ENCODE measurements around the gene SH3GL3. TPM values are rescaled to one million over a fixed set of nuclear protein-coding genes. Genes with fewer than 3 reads are reported as not detected.

The SH3GL3 gene
- total RNA-seq, 2 donors from 2014 or later: 3.5 to 3.8 TPM

DNA sequence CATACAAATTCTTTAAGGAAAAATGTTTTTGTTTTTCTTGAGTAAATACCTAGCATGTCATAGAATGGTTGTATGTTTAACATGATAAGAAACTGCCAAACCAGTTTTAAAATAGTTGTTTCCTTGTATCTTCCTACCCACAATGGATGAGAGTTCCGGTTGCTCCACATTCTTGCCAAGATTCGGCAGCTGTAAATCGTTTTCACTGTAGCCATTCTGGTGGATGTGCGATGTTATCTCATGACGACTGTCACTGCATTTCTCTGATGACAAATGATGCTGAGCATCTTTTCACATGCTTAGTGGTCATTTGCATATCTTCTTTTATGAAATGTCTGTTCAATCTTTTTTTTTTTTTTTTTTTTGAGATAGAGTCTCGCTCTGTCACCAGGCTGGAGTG, 36.6 kb upstream of the SH3GL3 start:
- H3K27me3 Mint-ChIP-seq (ENCODE audit: insufficient read depth): peaks cover 2% of the 10 kb centered on the region
- whole genome bisulfite sequencing, 2 experiments (ENCODE audit: insufficient coverage in 1 of 2, insufficient read length in 1 of 2): 90 to 95% methylated on average over 5 to 6 of the region's 6 CpGs
- TF ChIP-seq, protein P1, sequence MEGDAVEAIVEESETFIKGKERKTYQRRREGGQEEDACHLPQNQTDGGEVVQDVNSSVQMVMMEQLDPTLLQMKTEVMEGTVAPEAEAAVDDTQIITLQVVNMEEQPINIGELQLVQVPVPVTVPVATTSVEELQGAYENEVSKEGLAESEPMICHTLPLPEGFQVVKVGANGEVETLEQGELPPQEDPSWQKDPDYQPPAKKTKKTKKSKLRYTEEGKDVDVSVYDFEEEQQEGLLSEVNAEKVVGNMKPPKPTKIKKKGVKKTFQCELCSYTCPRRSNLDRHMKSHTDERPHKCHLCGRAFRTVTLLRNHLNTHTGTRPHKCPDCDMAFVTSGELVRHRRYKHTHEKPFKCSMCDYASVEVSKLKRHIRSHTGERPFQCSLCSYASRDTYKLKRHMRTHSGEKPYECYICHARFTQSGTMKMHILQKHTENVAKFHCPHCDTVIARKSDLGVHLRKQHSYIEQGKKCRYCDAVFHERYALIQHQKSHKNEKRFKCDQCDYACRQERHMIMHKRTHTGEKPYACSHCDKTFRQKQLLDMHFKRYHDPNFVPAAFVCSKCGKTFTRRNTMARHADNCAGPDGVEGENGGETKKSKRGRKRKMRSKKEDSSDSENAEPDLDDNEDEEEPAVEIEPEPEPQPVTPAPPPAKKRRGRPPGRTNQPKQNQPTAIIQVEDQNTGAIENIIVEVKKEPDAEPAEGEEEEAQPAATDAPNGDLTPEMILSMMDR (conservative IDR thresholded peaks at IDR 0.05): no peak

DNA sequence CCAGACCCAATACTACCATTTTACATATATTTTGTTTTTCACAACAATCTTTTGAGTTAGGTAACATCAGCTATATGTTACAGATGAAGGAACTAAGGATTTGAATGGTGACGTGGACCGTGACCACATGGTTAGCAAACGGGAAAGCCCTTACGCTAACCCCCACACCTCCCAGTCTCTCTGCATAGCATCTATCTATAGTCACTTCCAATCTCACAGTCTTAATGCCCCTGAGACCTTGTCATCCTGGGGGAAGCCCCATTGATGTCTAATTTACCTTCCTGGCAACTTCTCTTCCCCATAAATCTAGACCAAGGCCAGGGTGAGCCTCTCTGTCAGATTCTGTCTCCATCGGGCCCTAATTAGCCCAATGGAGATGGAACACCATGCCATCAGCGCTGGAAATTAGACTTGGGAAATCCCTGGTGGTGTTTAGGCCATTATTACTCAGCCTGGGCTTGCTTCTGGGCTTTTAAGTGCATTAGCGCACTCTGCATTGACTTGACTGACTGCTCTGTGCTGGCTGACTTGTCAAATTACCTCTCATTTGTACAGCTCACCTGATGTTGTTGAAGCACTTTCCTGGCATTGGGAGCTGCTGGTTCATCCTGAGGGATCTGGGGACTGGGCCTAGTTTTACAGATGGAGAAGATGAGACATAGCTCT, 34.0 kb upstream of the SH3GL3 start:
- H3K36me3 ChIP-seq (ENCODE audit: control insufficient read depth, insufficient read depth, low read length): no peaks in the 10 kb centered on the region
- H3K4me1 Mint-ChIP-seq: no peaks in the 10 kb centered on the region
- H3K36me3 Mint-ChIP-seq (ENCODE audit: low read depth): no peaks in the 10 kb centered on the region

More for the DNA sequence above, 36.6 kb upstream of the SH3GL3 start:
- Histone ChIP-seq H3K9me3 (ENCODE audit: control insufficient read depth, low read length) (no peaks in the 10 kb centered on the region), H3K27me3 (ENCODE audit: control insufficient read depth, insufficient read depth, low read length, poor library complexity, severe bottlenecking) (no peaks in the 10 kb centered on the region), H3K4me3 (ENCODE audit: low read length) (no peak overlapping the region), H3K27ac (ENCODE audit: low read depth, low read length) (no peak overlapping the region), H3K4me1 (ENCODE audit: control insufficient read depth, insufficient read depth, low read length) (no peaks in the 10 kb centered on the region), H3K9ac (ENCODE audit: extremely low read depth, low read length, poor library complexity, severe bottlenecking) (no peak overlapping the region), H3K36me3 (ENCODE audit: control insufficient read depth, insufficient read depth, low read length) (no peaks in the 10 kb centered on the region)
- no peaks in the 10 kb centered on the region for H3K4me1 Mint-ChIP-seq
- no peaks in the 10 kb centered on the region for H3K9me3 Mint-ChIP-seq
- H3K27ac Mint-ChIP-seq: no peak overlapping the region
- no peak overlapping the region for H3K4me3 Mint-ChIP-seq
- H3K36me3 Mint-ChIP-seq (ENCODE audit: low read depth): no peaks in the 10 kb centered on the region
- no peak for DNase-seq

DNA sequence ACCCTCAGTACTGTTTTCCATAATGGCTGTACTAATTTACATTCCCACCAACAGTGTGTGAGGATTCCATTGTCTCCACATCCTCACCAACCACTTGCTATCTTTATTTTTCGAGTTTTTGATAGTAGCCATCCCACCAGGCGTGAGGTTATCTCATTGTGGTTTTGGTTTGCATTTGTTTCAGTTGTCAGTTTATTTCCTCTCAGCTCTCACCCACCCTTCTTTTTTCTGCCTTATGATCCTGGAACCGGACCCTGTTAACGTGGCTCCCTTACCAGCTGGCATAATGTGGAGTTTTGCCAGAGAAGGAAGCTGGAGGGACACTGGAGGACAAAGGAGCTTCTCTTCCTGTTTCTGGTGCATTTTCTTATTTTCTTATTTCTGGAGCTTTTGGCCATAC, 25.1 kb upstream of the SH3GL3 start:
- H3K4me1 ChIP-seq (ENCODE audit: control insufficient read depth, insufficient read depth, low read length): no peaks in the 10 kb centered on the region
- no peak overlapping the region for H3K27ac ChIP-seq (ENCODE audit: low read depth, low read length)
- Mint-ChIP-seq H3K9me3 (peaks cover 2% of the 10 kb centered on the region), H3K27ac (no peak overlapping the region), H3K36me3 (ENCODE audit: low read depth) (no peaks in the 10 kb centered on the region), H3K4me1 (no peaks in the 10 kb centered on the region), H3K27me3 (ENCODE audit: insufficient read depth) (no peaks in the 10 kb centered on the region), H3K4me3 (no peak overlapping the region)
- no peak overlapping the region for H3K9ac ChIP-seq (ENCODE audit: extremely low read depth, low read length, poor library complexity, severe bottlenecking)
- WGBS, 2 experiments (ENCODE audit: insufficient coverage in 1 of 2, insufficient read length in 1 of 2): 83 to 84% methylated on average over 1 to 3 of the region's 4 CpGs
- DNase-seq: no peak
- H3K27me3 ChIP-seq (ENCODE audit: control insufficient read depth, insufficient read depth, low read length, poor library complexity, severe bottlenecking): no peaks in the 10 kb centered on the region
- no peaks in the 10 kb centered on the region for H3K9me3 ChIP-seq (ENCODE audit: control insufficient read depth, low read length)
- no peak overlapping the region for H3K4me3 ChIP-seq (ENCODE audit: low read length)
- TF ChIP-seq, protein P1 (conservative IDR thresholded peaks at IDR 0.05): no peak
- no peaks in the 10 kb centered on the region for H3K36me3 ChIP-seq (ENCODE audit: control insufficient read depth, insufficient read depth, low read length)

More for the DNA sequence above, 34.0 kb upstream of the SH3GL3 start:
- H3K9me3 ChIP-seq (ENCODE audit: control insufficient read depth, low read length): no peaks in the 10 kb centered on the region
- Mint-ChIP-seq H3K27ac (no peak overlapping the region), H3K9me3 (no peaks in the 10 kb centered on the region), H3K27me3 (ENCODE audit: insufficient read depth) (peaks cover 2% of the 10 kb centered on the region), H3K4me3 (no peak overlapping the region)
- H3K4me1 ChIP-seq (ENCODE audit: control insufficient read depth, insufficient read depth, low read length): no peaks in the 10 kb centered on the region
- no peak for DNase-seq
- 90 to 98% methylated on average over 5 to 7 of the region's 7 CpGs for WGBS, 2 experiments (ENCODE audit: insufficient coverage in 1 of 2, insufficient read length in 1 of 2)
- no peak overlapping the region for H3K9ac ChIP-seq (ENCODE audit: extremely low read depth, low read length, poor library complexity, severe bottlenecking)
- no peaks in the 10 kb centered on the region for H3K27me3 ChIP-seq (ENCODE audit: control insufficient read depth, insufficient read depth, low read length, poor library complexity, severe bottlenecking)
- H3K27ac ChIP-seq (ENCODE audit: low read depth, low read length): no peak overlapping the region
- H3K4me3 ChIP-seq (ENCODE audit: low read length): no peak overlapping the region
- TF ChIP-seq, protein P1 (conservative IDR thresholded peaks at IDR 0.05): no peak
